IPS-18a (cell line): Measurements from ENCODE around the gene PDLIM4.

Experiments
- H3K27ac ChIP-seq: one replicate; pipeline ENCODE4 v1.5.1; 2013; ENCODE audit warnings: low read length
- H3K27me3 ChIP-seq: one replicate; pipeline ENCODE4 v1.6.1; 2013; ENCODE audit warnings: mild to moderate bottlenecking, low read length; ENCODE audit not compliant: control insufficient read depth, insufficient read depth
- H3K36me3 ChIP-seq: one replicate; pipeline ENCODE4 v1.6.1; 2013; ENCODE audit warnings: low read depth, low read length; ENCODE audit not compliant: control insufficient read depth
- H3K4me1 ChIP-seq: one replicate; pipeline ENCODE4 v1.6.1; 2013; ENCODE audit warnings: low read depth, low read length; ENCODE audit not compliant: control insufficient read depth
- H3K4me3 ChIP-seq: one replicate; pipeline ENCODE4 v1.5.1; 2013; ENCODE audit warnings: low read length
- H3K9ac ChIP-seq: one replicate; pipeline ENCODE4 v1.6.1; 2013; ENCODE audit warnings: mild to moderate bottlenecking, low read length, moderate library complexity
- H3K9me3 ChIP-seq: one replicate; pipeline ENCODE4 v1.6.1; 2013; ENCODE audit warnings: low read depth, low read length; ENCODE audit not compliant: control insufficient read depth

The PDLIM4 gene

GRCh38 chr5:132265336-132266030 lies 8.0 kb downstream of the PDLIM4 start:
- Histone ChIP-seq H3K4me1 (no peaks in the 10 kb centered on the region), H3K27ac (no peak overlapping the region), H3K9ac (no peak overlapping the region)

GRCh38 chr5:132266031-132266835 lies 8.7 kb downstream of the PDLIM4 start:
- Histone ChIP-seq H3K9ac (no peak overlapping the region), H3K27me3 (no peaks in the 10 kb centered on the region), H3K4me3 (no peak overlapping the region), H3K9me3 (no peaks in the 10 kb centered on the region), H3K27ac (no peak overlapping the region), H3K4me1 (no peaks in the 10 kb centered on the region), H3K36me3 (no peaks in the 10 kb centered on the region)

More at GRCh38 chr5:132265336-132266030, 8.0 kb downstream of the PDLIM4 start:
- Histone ChIP-seq H3K36me3 (no peaks in the 10 kb centered on the region), H3K4me3 (no peak overlapping the region), H3K9me3 (no peaks in the 10 kb centered on the region), H3K27me3 (no peaks in the 10 kb centered on the region)

GRCh38 chr5:132266836-132267160 lies 9.3 kb downstream of the PDLIM4 start:
- no peaks in the 10 kb centered on the region for H3K27me3 ChIP-seq
- H3K9me3 ChIP-seq, result no peaks in the 10 kb centered on the region
- H3K9ac ChIP-seq, result no peak overlapping the region
- H3K4me1 ChIP-seq, result no peaks in the 10 kb centered on the region
- H3K36me3 ChIP-seq, result no peaks in the 10 kb centered on the region
- no peak overlapping the region for H3K4me3 ChIP-seq
- H3K27ac ChIP-seq, result no peak overlapping the region

GRCh38 chr5:132267166-132267739 lies 9.8 kb downstream of the PDLIM4 start:
- H3K4me1 ChIP-seq, result no peaks in the 10 kb centered on the region

GRCh38 chr5:132267931-132268768 lies 10.7 kb downstream of the PDLIM4 start:
- Histone ChIP-seq H3K4me1 (peaks cover 3% of the 10 kb centered on the region), H3K4me3 (no peak overlapping the region), H3K27me3 (no peaks in the 10 kb centered on the region), H3K9me3 (no peaks in the 10 kb centered on the region), H3K9ac (no peak overlapping the region), H3K27ac (no peak overlapping the region), H3K36me3 (no peaks in the 10 kb centered on the region)

More at GRCh38 chr5:132267166-132267739, 9.8 kb downstream of the PDLIM4 start:
- H3K27me3 ChIP-seq, result no peaks in the 10 kb centered on the region
- H3K9ac ChIP-seq, result no peak overlapping the region
- H3K4me3 ChIP-seq, result no peak overlapping the region
- no peaks in the 10 kb centered on the region for H3K9me3 ChIP-seq
- H3K36me3 ChIP-seq, result no peaks in the 10 kb centered on the region
- H3K27ac ChIP-seq, result no peak overlapping the region

GRCh38 chr5:132268769-132269551 lies 11.5 kb downstream of the PDLIM4 start:
- peaks cover 3% of the 10 kb centered on the region for H3K4me1 ChIP-seq
- H3K4me3 ChIP-seq, result no peak overlapping the region
- H3K9me3 ChIP-seq, result no peaks in the 10 kb centered on the region
- H3K9ac ChIP-seq, result no peak overlapping the region
- H3K27me3 ChIP-seq, result no peaks in the 10 kb centered on the region
- H3K27ac ChIP-seq, result no peak overlapping the region
- H3K36me3 ChIP-seq, result no peaks in the 10 kb centered on the region

- H3K27me3 ChIP-seq, result no peaks in the 10 kb centered on the region
- no peaks in the 10 kb centered on the region for H3K36me3 ChIP-seq
- no peak overlapping the region for H3K9ac ChIP-seq
- H3K9me3 ChIP-seq, result no peaks in the 10 kb centered on the region
- no peak overlapping the region for H3K27ac ChIP-seq
- H3K4me1 ChIP-seq, result peaks cover 3% of the 10 kb centered on the region
- no peak overlapping the region for H3K4me3 ChIP-seq
Measured at GRCh38 chr5:132269635-132270334, 12.3 kb downstream of the PDLIM4 start.

- no peaks in the 10 kb centered on the region for H3K9me3 ChIP-seq
- no peaks in the 10 kb centered on the region for H3K27me3 ChIP-seq
- H3K4me1 ChIP-seq, result peaks cover 3% of the 10 kb centered on the region
- no peak overlapping the region for H3K9ac ChIP-seq
- no peaks in the 10 kb centered on the region for H3K36me3 ChIP-seq
- no peak overlapping the region for H3K27ac ChIP-seq
- H3K4me3 ChIP-seq, result no peak overlapping the region
Measured at GRCh38 chr5:132270335-132270665, 12.8 kb downstream of the PDLIM4 start.

- peaks cover 3% of the 10 kb centered on the region for H3K4me1 ChIP-seq
- no peaks in the 10 kb centered on the region for H3K27me3 ChIP-seq
- no peak overlapping the region for H3K4me3 ChIP-seq
- H3K9ac ChIP-seq, result no peak overlapping the region
- no peak overlapping the region for H3K27ac ChIP-seq
- no peaks in the 10 kb centered on the region for H3K9me3 ChIP-seq
- no peaks in the 10 kb centered on the region for H3K36me3 ChIP-seq
Measured at GRCh38 chr5:132270706-132271105, 13.2 kb downstream of the PDLIM4 start.
